Measurements from ENCODE around the gene LRP10.

Gene LRP10

GRCh38 chr14:22865424-22866405 lies 5.8 kb upstream of the LRP10 start:
- no peak for DNase-seq (ENCODE audit: low spot score)

- DNase-seq (ENCODE audit: low spot score), result no peak
Observed at GRCh38 chr14:22866874-22867273, 4.7 kb upstream of the LRP10 start.

- DNase-seq (ENCODE audit: low spot score), result no peak
Observed at GRCh38 chr14:22870811-22871223, 723 bp upstream of the LRP10 start.

GRCh38 chr14:22872033-22872832 lies 693 bp downstream of the LRP10 start:
- DNase-seq (ENCODE audit: low spot score), result peak; percentile 85

- DNase-seq (ENCODE audit: low spot score), result peak; percentile 29
Observed at GRCh38 chr14:22872833-22873520, 1.4 kb downstream of the LRP10 start.

GRCh38 chr14:22875003-22875747 lies 3.6 kb downstream of the LRP10 start:
- DNase-seq (ENCODE audit: low spot score), result no peak

GRCh38 chr14:22875748-22876319 lies 4.3 kb downstream of the LRP10 start:
- DNase-seq (ENCODE audit: low spot score), result no peak

GRCh38 chr14:22877000-22877501 lies 5.5 kb downstream of the LRP10 start:
- DNase-seq (ENCODE audit: low spot score), result no peak

GRCh38 chr14:22878271-22879246 lies 7.0 kb downstream of the LRP10 start:
- DNase-seq (ENCODE audit: low spot score), result no peak

GRCh38 chr14:22882064-22882463 lies 10.5 kb downstream of the LRP10 start:
- no peak for DNase-seq (ENCODE audit: low spot score)

GRCh38 chr14:22882529-22883172 lies 11.1 kb downstream of the LRP10 start:
- DNase-seq (ENCODE audit: low spot score), result peak; percentile 50

GRCh38 chr14:22883173-22883976 lies 11.8 kb downstream of the LRP10 start, which contains the start of gene REM2:
Gene REM2, plus strand, starts transcription at chr14:22883222. Its CDS starts 66 bp downstream, at chr14:22883288.
- no peak for DNase-seq (ENCODE audit: low spot score)

- DNase-seq (ENCODE audit: low spot score), result no peak
Observed at GRCh38 chr14:22884076-22884737, 12.7 kb downstream of the LRP10 start.

- DNase-seq (ENCODE audit: low spot score), result no peak
Observed at GRCh38 chr14:22884738-22885523, 13.4 kb downstream of the LRP10 start.

- DNase-seq (ENCODE audit: low spot score), result no peak
Observed at GRCh38 chr14:22885975-22886374, 14.4 kb downstream of the LRP10 start.

GRCh38 chr14:22886500-22887259 lies 15.1 kb downstream of the LRP10 start:
- peak; percentile 88 for DNase-seq (ENCODE audit: low spot score)
